Osteocyte (in vitro differentiated cells): ENCODE measurements around the gene SH3RF3. TPM values are rescaled to one million over a fixed set of nuclear protein-coding genes. Genes with fewer than 3 reads are reported as not detected.

ENCODE experiments used
- DNase-seq: peaks from one replicate; pipeline ENCODE4 v3.0.0; 2021; ENCODE audit warnings: mixed read lengths; ENCODE audit not compliant: unreplicated experiment; ENCODE audit errors: extremely low spot score
- H3K27ac Mint-ChIP-seq: one replicate; pipeline ENCODE4 v1.8.0; 2021; ENCODE audit warnings: mild to moderate bottlenecking, mixed read lengths; ENCODE audit not compliant: unreplicated experiment
- H3K27me3 Mint-ChIP-seq: one replicate; pipeline ENCODE4 v1.8.0; 2021; ENCODE audit warnings: mixed read lengths; ENCODE audit not compliant: unreplicated experiment
- H3K36me3 Mint-ChIP-seq: one replicate; pipeline ENCODE4 v1.8.0; 2021; ENCODE audit warnings: mixed read lengths; ENCODE audit not compliant: unreplicated experiment
- H3K4me1 Mint-ChIP-seq: one replicate; pipeline ENCODE4 v1.8.0; 2021; ENCODE audit warnings: mixed read lengths; ENCODE audit not compliant: unreplicated experiment
- H3K4me3 Mint-ChIP-seq: one replicate; pipeline ENCODE4 v1.8.0; 2021; ENCODE audit warnings: mild to moderate bottlenecking, moderate library complexity, mixed read lengths; ENCODE audit not compliant: unreplicated experiment
- H3K9me3 Mint-ChIP-seq: one replicate; pipeline ENCODE4 v1.8.0; 2021; ENCODE audit warnings: mixed read lengths; ENCODE audit not compliant: unreplicated experiment
- CTCF ChIP-seq: fragments of 200-600 bp; sonication (generic); IDR thresholded peaks from 2 replicates; pipeline ENCODE4 v1.5.0; 2021; ENCODE audit warnings: antibody characterized with exemption, mild to moderate bottlenecking, moderate library complexity
- total RNA-seq: library from RNA; stranded (reverse); gene quantifications from 2 replicates; pipeline ENCODE4 v1.2.1, GENCODE V29; 2021

Gene SH3RF3
- total RNA-seq, 1 donor from 2014 or later = 79.4 TPM

- Mint-ChIP-seq H3K36me3 (peaks cover 29% of the 10 kb centered on the region), H3K27ac (peak overlapping the region; percentile 80), H3K27me3 (no peaks in the 10 kb centered on the region), H3K4me3 (no peak overlapping the region), H3K9me3 (no peaks in the 10 kb centered on the region), H3K4me1 (peaks cover 65% of the 10 kb centered on the region)
- DNase-seq = no peak
- no peak for TF ChIP-seq CTCF
These were observed 56.3 kb downstream of the SH3RF3 start for GRCh38 chr2:109185338-109185737.

DNA sequence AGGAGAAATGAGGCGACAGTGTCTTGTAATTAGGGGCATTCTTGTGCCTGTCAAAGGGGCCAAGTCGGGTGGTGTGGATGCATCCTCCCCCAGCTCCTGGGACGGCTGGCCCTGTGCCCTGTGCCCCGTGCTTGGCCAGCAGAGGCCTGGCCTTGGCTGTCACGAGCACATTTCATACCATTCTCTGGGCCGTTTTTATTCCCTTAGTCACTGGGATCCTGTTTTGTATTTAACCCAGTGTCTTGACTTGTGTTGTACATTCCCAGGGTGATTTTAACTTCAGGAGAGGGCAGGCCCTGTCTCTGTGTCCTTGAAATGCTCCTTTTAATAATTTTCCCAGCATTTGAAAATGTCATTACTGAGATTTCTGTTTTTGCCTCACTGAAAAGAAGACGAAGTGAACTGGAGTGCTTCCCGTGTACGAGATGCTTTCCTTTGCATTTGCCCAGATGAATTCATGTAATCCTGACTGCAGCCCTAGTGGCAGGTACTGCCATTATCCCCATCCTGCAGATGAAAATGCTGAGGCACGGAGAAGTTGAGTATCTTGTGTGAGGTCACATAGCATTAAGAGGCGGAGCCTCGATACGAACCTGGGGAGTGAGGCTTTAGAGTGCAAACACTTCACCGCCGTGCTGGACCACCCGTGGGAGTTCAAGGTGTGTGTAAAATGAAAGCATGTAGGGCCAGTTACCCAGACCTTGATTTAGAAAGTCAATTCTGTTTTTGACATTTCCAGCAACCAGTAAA lies 57.0 kb downstream of the SH3RF3 start:
- Mint-ChIP-seq H3K27me3 (no peaks in the 10 kb centered on the region), H3K36me3 (peaks cover 25% of the 10 kb centered on the region), H3K4me3 (no peak overlapping the region), H3K27ac (peak overlapping the region; percentile 80), H3K9me3 (no peaks in the 10 kb centered on the region), H3K4me1 (peaks cover 66% of the 10 kb centered on the region)
- DNase-seq = no peak
- TF ChIP-seq CTCF = no peak

GRCh38 chr2:109186656-109187250 lies 57.7 kb downstream of the SH3RF3 start:
- no peaks in the 10 kb centered on the region for H3K9me3 Mint-ChIP-seq
- no peak for TF ChIP-seq CTCF
- peak overlapping the region; percentile 80 for H3K27ac Mint-ChIP-seq
- H3K4me3 Mint-ChIP-seq = no peak overlapping the region
- H3K4me1 Mint-ChIP-seq = peaks cover 62% of the 10 kb centered on the region
- H3K27me3 Mint-ChIP-seq = no peaks in the 10 kb centered on the region
- no peak for DNase-seq
- H3K36me3 Mint-ChIP-seq = peaks cover 24% of the 10 kb centered on the region

DNA sequence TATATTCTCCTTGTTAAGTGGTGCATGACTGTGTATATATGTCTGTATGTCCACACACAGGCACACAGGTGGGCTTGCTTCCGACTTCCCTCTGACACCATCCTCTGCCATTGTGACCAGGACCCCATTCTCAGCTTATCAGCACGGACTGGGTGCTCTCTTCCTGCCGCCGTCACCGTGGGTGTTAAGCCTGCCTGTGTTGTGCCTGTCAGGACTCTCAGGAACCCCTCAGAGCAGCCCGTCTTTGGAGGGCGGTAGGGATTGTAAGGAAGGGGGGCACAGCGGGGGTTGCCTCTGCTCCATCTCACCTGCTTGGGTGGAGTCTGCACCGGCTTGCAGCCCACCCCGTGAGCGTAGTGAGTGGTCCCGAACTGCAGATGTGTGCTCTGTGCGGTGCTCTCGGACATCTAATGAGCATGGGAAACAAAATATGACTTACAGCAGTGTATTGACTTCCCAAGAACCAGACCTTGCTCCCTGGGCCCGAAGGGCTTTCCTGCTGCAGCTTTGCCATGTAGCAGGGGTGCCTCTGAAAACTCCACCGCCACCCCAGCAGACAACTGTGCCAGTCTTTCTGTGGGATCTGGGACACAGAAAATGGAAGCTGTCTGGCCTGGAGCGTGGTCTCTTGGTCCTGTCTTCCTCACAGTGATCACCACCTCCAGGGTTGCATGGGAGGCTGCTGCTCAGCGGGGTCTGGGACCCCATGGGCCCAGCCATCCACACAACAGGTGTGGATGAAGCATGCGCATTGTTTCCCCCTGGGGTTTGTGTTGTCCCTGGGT lies 58.9 kb downstream of the SH3RF3 start:
- H3K9me3 Mint-ChIP-seq = no peaks in the 10 kb centered on the region
- H3K27ac Mint-ChIP-seq = peak overlapping the region; percentile 27
- H3K4me3 Mint-ChIP-seq = no peak overlapping the region
- no peak for TF ChIP-seq CTCF
- peaks cover 70% of the 10 kb centered on the region for H3K4me1 Mint-ChIP-seq
- H3K27me3 Mint-ChIP-seq = no peaks in the 10 kb centered on the region
- peaks cover 15% of the 10 kb centered on the region for H3K36me3 Mint-ChIP-seq
- DNase-seq = no peak

DNA sequence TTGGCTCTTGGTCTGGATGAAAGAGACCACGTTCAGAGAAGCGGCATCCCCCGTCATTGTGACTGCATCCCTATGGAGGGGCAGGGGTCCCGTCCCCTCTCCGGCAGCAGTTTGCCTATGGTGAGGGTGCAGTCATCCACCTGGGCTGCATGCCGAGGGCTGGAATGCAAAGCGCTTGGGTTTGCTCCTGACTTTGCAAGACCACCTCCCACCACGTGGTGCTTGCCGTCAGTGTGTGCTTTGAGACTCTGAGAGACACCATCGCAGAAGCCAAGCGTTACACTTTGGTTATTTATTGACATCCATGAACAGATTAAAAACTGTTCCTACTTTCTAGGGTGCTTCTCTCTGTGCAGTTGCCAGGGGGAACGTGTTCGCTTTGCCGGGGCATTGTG lies 59.5 kb downstream of the SH3RF3 start:
- H3K27me3 Mint-ChIP-seq = no peaks in the 10 kb centered on the region
- H3K4me1 Mint-ChIP-seq = peaks cover 72% of the 10 kb centered on the region
- H3K27ac Mint-ChIP-seq = no peak overlapping the region
- TF ChIP-seq CTCF = no peak
- H3K4me3 Mint-ChIP-seq = no peak overlapping the region
- H3K9me3 Mint-ChIP-seq = no peaks in the 10 kb centered on the region
- DNase-seq = no peak
- H3K36me3 Mint-ChIP-seq = peaks cover 10% of the 10 kb centered on the region
